NCI-H2029 treated with DMSO at 0.1 percent for 48 hours (cell line): Measurements from ENCODE around the gene IGSF23.

Experiments
- DNase-seq: peaks from one replicate; lab custom pipeline; 2025; lab: John Stamatoyannopoulos, UW

IGSF23 gene

GRCh38 chr19:44641501-44642265, 28.3 kb downstream of the IGSF23 start:
- DNase-seq = no peak

DNA sequence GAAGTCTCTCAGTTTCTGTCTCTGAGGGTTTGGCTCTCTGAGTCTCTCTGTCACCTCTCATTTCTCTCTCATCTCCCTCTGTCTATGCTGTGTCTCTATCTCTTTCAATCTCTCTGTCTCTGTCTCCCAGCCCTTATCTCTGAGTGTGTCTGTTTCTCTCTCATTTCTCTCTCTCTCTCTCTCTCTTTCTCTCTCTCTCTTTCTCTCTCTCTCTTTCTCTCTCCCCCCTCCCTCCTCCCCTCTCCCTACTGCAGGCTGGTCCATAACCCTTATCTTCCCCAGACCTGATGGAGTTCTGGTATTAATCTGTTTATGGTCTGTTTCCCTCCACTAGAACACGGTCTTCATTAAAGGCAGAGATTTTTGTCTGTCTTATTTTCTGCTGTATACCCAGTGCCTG, 29.0 kb downstream of the IGSF23 start:
- no peak for DNase-seq

DNA sequence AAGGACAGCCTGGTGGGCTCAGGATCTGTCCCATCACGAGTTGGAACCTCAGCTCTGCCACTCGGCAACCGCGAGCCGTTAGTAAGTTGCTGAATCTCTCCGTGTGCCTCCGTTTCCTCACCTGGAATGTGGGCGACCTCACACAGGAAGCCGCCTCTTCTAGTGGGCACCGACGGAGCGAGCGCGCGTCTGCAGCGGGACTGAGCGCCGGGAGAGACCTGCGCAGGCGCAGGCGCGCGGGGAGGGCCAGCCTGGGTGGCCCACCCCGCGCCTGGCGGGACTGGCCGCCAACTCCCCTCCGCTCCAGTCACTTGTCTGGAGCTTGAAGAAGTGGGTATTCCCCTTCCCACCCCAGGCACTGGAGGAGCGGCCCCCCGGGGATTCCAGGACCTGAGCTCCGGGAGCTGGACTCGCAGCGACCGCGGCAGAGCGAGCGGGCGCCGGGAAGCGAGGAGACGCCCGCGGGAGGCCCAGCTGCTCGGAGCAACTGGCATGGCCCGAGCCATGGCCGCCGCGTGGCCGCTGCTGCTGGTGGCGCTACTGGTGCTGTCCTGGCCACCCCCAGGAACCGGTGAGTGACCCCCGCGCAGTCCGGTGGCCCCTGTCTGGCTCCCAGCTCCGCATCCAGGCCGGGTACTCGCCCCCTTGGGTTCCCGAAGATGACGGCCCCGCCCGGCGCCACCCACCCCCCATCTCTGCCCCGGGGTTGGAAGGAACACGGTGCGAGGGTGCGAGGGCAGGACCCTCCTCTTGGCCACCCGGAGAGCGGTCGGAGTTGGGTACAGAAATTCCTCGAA, 30.4 kb downstream of the IGSF23 start, which contains the start of gene PVR:
Gene PVR (plus strand): TSS at position 306 of the 797 bp plus-strand sequence. CDS start 187 bp downstream, at position 493.
- DNase-seq = peak; percentile 21

DNA sequence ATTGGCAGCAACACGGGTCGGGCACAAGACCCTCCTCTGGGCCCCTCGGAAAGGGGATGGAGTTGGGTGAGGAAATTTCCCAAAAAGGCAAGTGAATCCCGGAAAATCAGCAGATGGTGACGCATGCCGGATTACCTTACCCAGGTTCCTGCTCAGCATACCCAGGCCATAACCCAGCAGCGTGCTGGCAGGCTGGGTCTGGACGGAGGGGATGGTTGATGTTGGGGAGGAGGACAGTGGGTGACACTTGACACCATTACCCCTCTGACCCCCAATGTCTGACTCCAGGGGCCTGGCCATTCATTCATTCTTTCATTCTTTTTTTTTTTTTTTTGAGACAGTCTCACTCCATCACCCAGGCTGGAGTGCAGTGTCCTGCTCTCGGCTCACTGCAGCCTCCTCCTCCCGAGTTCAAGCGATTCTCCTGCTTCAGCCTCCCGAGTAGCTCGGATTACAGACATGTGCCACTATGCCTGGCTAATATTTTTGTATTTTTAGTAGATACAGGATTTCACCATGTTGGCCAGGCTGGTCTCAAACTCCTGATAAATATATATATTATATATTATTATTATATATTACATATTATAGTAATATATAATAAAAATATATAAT, 31.1 kb downstream of the IGSF23 start:
- no peak for DNase-seq

DNA sequence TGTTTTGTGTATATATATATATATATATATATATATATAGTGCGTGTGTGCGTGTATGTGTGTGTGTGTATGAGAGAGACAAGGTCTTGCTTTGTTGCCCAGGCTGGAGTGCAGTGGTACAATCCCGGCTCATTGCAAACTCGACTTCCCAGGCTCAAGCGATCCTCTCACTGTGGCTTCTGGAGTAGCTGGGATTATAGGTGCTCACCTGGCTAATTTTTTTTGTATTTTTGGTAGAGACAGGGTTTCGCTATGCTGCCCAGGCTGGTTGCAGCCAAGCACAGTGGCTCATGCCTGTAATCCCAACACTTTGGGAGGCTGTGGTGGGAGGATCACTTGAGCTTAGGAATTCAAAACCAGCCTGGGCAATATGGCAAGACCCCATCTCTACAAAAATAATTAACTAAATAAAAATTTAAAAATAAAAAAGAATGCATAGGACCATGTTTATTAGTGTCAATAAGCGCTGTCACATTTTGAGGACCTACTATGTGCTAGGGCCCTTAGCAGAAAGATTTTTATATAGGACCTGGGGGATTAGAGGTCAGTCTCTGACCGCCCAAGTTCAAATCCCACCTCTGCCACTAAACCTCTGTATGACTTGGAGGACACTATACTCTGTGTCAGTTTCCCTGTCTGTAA, 32.2 kb downstream of the IGSF23 start:
- DNase-seq = no peak

GRCh38 chr19:44646049-44646416, 32.7 kb downstream of the IGSF23 start:
- no peak for DNase-seq

DNA sequence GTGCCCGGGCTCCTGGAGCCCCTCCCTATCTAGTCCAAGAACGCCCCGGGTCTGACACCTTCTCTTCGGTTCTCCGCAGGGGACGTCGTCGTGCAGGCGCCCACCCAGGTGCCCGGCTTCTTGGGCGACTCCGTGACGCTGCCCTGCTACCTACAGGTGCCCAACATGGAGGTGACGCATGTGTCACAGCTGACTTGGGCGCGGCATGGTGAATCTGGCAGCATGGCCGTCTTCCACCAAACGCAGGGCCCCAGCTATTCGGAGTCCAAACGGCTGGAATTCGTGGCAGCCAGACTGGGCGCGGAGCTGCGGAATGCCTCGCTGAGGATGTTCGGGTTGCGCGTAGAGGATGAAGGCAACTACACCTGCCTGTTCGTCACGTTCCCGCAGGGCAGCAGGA, 33.8 kb downstream of the IGSF23 start:
- no peak for DNase-seq

GRCh38 chr19:44648631-44649251, 35.4 kb downstream of the IGSF23 start:
- DNase-seq = no peak

- DNase-seq = peak; percentile 42
Observed at GRCh38 chr19:44649578-44650145, 36.3 kb downstream of the IGSF23 start.

DNA sequence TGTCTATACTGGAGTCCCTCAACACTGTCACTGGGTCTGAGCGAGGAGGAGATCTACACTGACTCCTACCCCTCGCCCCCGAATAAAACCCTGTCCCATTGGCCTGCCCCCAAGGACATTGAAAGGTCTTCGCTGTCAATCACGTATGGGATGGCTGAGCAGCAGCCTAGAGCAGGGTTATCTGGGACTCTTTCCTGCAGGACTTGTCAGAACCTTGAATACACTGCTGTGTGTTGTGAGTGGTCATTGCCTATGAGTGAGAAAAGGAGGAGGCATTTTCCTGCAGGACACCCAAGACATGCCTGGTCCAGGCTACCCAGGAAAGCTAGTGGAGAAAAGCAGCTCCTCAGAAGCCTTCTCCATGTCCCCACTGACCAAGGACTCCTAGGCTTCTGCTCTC, 40.0 kb downstream of the IGSF23 start:
- no peak for DNase-seq

GRCh38 chr19:44653977-44654774, 40.8 kb downstream of the IGSF23 start:
- DNase-seq = no peak

DNA sequence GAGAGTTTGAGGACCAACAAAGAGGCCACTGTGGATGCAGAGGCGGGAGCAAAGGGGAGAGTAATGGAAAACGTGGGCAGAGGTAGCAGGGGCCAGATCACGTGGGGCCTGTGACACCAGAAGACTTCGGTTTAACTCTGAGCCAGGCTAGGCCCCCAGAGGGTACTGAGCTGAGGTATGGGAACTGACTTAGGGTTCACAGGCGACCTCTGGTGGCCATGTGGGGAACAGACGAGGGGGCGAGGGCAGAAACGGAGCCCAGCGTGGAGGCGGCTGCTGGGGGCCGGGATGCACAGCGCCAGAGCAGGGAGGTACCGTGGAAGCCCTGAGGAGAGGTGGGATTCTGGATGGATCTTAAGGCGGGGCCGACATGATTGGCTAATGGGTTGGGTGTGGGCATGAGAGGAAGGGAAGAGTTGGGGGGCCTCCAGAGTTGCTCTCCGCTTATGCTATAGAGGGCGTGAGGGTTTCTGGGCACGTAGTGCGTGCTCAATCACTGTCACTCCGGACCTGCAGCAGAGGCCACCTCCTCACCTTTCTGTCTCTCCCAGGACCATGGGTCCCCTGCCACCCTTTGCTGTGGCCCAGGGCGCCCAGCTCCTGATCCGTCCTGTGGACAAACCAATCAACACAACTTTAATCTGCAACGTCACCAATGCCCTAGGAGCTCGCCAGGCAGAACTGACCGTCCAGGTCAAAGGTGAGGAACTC, 44.0 kb downstream of the IGSF23 start:
- DNase-seq = no peak

- no peak for DNase-seq
Observed at GRCh38 chr19:44658069-44658733, 44.8 kb downstream of the IGSF23 start.

GRCh38 chr19:44660081-44660480, 46.7 kb downstream of the IGSF23 start:
- DNase-seq = peak; percentile 54

DNA sequence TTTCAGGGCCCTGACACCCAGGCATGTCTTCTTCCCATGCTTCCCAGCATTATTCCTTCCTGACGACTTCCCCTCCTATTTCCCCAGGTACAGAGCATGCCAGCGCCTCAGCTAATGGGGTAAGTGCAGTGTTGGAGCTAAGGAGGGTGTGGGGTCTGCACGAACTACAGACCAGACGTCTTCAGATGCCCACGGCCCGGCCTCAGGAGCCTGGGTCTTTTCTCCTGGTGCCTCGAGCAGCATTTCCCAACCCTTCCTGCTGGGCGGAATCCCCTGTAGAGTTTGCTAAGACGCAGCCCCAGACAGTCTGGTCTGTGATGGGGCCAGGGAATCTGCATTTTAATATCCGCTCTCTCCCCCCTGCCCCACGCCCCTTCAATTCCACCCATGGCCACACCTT, 47.8 kb downstream of the IGSF23 start:
- no peak for DNase-seq

DNA sequence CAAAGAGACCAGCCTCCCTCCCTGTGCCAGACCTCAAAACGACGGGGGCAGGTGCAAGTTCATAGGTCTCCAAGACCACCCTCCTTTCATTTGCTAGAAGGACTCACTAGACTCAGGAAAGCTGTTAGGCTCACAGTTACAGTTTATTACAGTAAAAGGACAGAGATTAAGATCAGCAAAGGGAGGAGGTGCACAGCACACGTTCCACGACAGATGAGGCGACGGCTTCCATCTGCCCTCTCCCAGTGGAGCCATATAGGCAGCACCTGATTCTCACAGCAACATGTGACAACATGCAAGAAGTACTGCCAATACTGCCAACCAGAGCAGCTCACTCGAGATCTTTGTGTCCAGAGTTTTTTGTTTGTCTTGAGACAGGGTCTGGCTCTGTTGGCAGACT, 48.5 kb downstream of the IGSF23 start:
- DNase-seq = no peak

- no peak for DNase-seq
Observed at GRCh38 chr19:44662691-44663385, 49.5 kb downstream of the IGSF23 start.

DNA sequence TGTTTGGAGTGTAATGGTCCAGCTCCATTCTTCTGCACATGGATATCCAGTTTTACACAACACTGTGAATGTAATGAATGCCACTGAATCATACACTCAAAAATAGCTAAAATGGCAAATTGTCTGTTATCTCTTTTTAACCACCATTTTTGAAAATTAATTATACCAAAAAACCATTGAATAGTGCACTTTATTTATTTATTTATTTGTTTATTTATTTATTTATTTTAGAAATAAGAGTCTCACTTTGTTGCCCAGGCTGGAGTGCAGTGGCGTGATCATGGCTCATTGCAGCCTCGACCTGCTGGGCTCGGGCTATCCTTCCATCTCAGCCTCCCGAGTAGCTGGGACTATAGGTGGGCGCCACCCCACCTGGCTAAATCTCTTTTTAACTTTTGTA, 50.6 kb downstream of the IGSF23 start:
- DNase-seq = no peak

DNA sequence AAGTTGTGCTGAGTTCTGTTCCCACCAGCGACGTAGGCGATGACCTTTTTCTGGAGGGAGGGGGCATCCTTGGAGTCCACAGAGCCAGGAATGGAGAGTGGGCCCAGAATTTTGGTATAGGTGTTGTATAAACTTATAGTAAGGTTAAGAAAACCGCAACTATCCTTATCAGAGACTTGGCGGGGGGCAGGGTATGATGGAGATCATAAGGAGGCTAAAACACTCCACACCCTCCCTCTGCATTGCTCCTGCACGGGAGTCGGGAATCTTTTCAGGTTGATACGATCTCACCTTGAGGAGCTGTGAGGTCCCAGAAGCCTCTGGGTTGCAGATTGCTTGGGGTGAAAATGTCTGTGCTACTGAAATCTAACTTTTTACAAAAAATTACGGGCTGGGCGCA, 51.6 kb downstream of the IGSF23 start:
- DNase-seq = no peak
